Measurements from ENCODE around the gene NOVA1. TPM values are rescaled to one million over a fixed set of nuclear protein-coding genes. Genes with fewer than 3 reads are reported as not detected.

The NOVA1 gene
- total and polyA plus RNA-seq, 2 of the 4 experiments (the other 2 are of a cell fraction): 0.90 to 3.0 TPM

DNA sequence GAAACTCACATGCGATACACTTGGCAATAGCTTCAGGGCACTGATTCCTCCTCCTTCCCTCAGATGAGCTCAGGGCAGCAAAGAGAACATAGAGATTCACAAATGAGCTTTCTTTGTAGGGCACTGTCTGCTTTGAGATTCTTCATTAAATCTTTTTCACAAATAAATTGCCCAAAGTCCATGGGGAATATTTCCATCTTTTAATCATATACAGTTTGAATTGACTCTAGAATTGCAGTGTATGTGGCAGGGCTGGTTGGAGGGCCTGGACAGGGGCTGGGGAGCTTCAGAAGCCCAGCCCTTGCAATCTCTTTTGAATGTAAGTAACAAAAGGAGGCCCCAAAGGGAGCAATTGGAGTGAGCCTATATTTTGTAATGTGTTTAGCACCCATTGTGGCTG lies 197.5 kb downstream of the NOVA1 start:
- dilution Hi-C loops (cut with HindIII; ENCODE audit: low sequenced_read_pairs, unreplicated experiment) (no loop called here), intact Hi-C loops (cut with micrococcal nuclease) (no loop called here), in situ Hi-C loops (cut with MboI; ENCODE audit: low sequenced_read_pairs) (no loop called here)
- no peak overlapping the region for H3K27ac ChIP-seq (ENCODE audit: insufficient read depth, low read length)
- BruUV-seq (replicated peaks): no TSS peak
- H3K18ac ChIP-seq (ENCODE audit: low read depth, low read length): no peak overlapping the region
- no peak overlapping the region for H3K14ac ChIP-seq (replicated peaks; ENCODE audit: low read depth, low read length)
- ChIA-PET CTCF (no interaction called here), POLR2A (ENCODE audit: unreplicated experiment) (no interaction called here)
- no peak overlapping the region for H2BK20ac ChIP-seq (ENCODE audit: low read depth, low read length)
- ATAC-seq (ENCODE audit: low read depth) (no peak), DNase-seq (no peak)
- no peaks in the 10 kb centered on the region for H3K9me1 ChIP-seq (ENCODE audit: insufficient read depth, low read length)
- H3K4me2 ChIP-seq (ENCODE audit: low read depth, low read length): no peak overlapping the region
- no peaks in the 10 kb centered on the region for H3K4me1 ChIP-seq (ENCODE audit: control insufficient read depth, insufficient read depth, low read length)
- no peak overlapping the region for H3K23ac ChIP-seq (ENCODE audit: low read depth, low read length)
- no peak overlapping the region for H3K4ac ChIP-seq (ENCODE audit: low read depth, low read length)
- H3K79me1 ChIP-seq (ENCODE audit: low read depth in 1 of 2, low read length in 2 of 2): no peaks in the 10 kb centered on the region
- TF ChIP-seq POLR2A (IDR thresholded peaks at IDR 0.05; ENCODE audit: low read depth, low read length) (no peak), MAZ (IDR thresholded peaks at IDR 0.05; ENCODE audit: borderline replicate concordance, low read depth, low read length) (no peak), NFE2L2 (IDR thresholded peaks at IDR 0.05; ENCODE audit: low read depth, low read length) (no peak), CEBPB (IDR thresholded peaks at IDR 0.05; ENCODE audit: low read depth, low read length) (no peak), BHLHE40 (IDR thresholded peaks at IDR 0.05; ENCODE audit: low read depth, low read length) (no peak), MAFK (IDR thresholded peaks at IDR 0.05; ENCODE audit: low read depth, low read length) (no peak), SMC3 (IDR thresholded peaks at IDR 0.05; ENCODE audit: low read depth, low read length) (no peak), RCOR1 (IDR thresholded peaks at IDR 0.05; ENCODE audit: insufficient replicate concordance, low read length) (no peak)
- TF ChIP-seq, protein P1, sequence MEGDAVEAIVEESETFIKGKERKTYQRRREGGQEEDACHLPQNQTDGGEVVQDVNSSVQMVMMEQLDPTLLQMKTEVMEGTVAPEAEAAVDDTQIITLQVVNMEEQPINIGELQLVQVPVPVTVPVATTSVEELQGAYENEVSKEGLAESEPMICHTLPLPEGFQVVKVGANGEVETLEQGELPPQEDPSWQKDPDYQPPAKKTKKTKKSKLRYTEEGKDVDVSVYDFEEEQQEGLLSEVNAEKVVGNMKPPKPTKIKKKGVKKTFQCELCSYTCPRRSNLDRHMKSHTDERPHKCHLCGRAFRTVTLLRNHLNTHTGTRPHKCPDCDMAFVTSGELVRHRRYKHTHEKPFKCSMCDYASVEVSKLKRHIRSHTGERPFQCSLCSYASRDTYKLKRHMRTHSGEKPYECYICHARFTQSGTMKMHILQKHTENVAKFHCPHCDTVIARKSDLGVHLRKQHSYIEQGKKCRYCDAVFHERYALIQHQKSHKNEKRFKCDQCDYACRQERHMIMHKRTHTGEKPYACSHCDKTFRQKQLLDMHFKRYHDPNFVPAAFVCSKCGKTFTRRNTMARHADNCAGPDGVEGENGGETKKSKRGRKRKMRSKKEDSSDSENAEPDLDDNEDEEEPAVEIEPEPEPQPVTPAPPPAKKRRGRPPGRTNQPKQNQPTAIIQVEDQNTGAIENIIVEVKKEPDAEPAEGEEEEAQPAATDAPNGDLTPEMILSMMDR (conservative IDR thresholded peaks at IDR 0.05; ENCODE audit: low read depth, low read length): no peak
- H2BK120ac ChIP-seq (ENCODE audit: low read depth, low read length): no peak overlapping the region
- no peaks in the 10 kb centered on the region for H3K9me3 ChIP-seq (ENCODE audit: control insufficient read depth, insufficient read depth, low read length)
- H3K36me3 ChIP-seq (ENCODE audit: control insufficient read depth, insufficient read depth, low read length): no peaks in the 10 kb centered on the region
- no peak overlapping the region for H2AK5ac ChIP-seq (ENCODE audit: low read depth, low read length)
- no peak overlapping the region for H3K56ac ChIP-seq (ENCODE audit: extremely low read depth, insufficient read depth, low read length)
- no peak overlapping the region for H2AFZ ChIP-seq (replicated peaks; ENCODE audit: low read length, poor library complexity)
- H4K5ac ChIP-seq (ENCODE audit: low read depth, low read length): no peak overlapping the region
- H2BK15ac ChIP-seq (ENCODE audit: low read depth, low read length): no peak overlapping the region
- no peaks in the 10 kb centered on the region; the same call in 1 of the 2 replicates for H3K27me3 ChIP-seq (ENCODE audit: control insufficient read depth, insufficient read depth, low read length)
- WGBS, 2 experiments (ENCODE audit: extremely low coverage in 2 of 2, insufficient read length in 1 of 2): no CpG with 5 or more reads among the region's 1 CpG
- no peak overlapping the region for H4K8ac ChIP-seq (ENCODE audit: low read depth in 2 of 2, low read length in 2 of 2)
- no peak overlapping the region for H2BK5ac ChIP-seq (ENCODE audit: low read depth, low read length, poor library complexity, severe bottlenecking)
- H3K9ac ChIP-seq (ENCODE audit: low read depth, low read length): no peak overlapping the region
- H4K20me1 ChIP-seq (ENCODE audit: insufficient read depth, low read length): no peaks in the 10 kb centered on the region
- no peak overlapping the region for H2AK9ac ChIP-seq (replicated peaks; ENCODE audit: low read depth, low read length, poor library complexity)
- no peak overlapping the region for H4K91ac ChIP-seq (ENCODE audit: insufficient read depth, low read depth, low read length)
- no peak overlapping the region for H3K4me3 ChIP-seq (ENCODE audit: insufficient read depth, low read depth, low read length)
